Measurements from ENCODE around the gene ELL2.
"Not testable (repeated sequence)": the region's sequence is repeated elsewhere in the genome, so short reads cannot be mapped to it uniquely, and the experiment has no call there.

ELL2 gene

DNA sequence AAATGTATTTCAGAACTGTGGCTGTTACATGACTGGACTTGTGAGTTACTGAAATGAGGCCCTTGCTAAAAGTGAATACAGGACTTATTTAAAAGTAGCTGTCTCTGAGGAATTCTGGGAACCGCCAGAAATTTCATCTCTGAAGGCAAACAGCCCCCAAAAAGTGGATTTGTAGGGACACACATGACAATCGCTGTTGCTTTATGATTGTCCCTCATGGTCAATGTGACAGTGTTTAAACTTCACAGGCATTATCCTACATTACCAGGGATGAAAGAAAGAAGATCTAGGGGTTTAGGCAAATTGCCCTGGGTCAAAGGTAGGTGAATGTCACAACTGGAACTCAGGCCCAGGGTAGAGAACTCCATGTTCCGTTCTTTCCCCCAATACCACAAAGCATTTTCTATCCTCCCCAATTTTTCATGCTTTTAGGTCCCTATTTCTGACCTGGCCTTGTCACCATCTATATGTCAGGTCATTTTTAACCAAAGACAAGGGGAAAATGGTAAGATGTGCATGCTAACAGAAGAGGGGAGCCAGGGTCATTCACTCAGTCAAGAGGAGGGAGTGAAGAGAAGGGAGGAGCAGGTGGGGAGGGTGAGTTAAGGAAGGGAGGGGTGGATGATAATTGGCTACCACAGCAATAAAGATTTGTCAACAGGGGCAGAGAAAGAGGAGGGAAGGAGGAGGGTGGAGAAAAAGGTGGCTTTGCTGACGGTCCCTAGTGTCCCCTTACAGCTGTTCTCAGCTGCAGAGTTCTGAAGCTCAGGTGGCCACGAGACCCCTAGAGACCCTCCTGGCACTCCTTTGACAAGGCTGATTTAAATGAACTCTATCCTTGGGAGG, 81.3 kb downstream of the ELL2 start:
- no peak for DNase-seq (ENCODE audit: low read depth)

DNA sequence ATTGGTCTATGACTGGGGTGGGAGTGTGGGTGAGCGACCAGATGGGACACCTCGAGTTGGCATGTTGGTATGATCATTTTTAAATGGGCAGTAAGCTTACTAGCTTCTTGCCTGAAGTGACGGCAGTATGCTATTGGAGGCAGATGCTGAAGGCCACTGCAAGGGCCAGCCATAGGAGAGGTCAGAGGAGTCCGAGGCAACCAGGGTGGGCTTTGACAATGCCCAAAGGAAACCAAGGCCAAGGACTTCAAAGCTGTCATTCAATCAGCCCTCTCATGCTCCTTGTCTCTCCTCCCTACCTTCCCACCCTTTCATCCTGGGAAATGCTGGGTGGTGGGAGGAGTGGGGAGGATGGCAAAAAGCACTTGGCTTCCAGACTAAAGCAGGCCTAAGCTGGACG, 82.0 kb downstream of the ELL2 start:
- no peak for DNase-seq (ENCODE audit: low read depth)

DNA sequence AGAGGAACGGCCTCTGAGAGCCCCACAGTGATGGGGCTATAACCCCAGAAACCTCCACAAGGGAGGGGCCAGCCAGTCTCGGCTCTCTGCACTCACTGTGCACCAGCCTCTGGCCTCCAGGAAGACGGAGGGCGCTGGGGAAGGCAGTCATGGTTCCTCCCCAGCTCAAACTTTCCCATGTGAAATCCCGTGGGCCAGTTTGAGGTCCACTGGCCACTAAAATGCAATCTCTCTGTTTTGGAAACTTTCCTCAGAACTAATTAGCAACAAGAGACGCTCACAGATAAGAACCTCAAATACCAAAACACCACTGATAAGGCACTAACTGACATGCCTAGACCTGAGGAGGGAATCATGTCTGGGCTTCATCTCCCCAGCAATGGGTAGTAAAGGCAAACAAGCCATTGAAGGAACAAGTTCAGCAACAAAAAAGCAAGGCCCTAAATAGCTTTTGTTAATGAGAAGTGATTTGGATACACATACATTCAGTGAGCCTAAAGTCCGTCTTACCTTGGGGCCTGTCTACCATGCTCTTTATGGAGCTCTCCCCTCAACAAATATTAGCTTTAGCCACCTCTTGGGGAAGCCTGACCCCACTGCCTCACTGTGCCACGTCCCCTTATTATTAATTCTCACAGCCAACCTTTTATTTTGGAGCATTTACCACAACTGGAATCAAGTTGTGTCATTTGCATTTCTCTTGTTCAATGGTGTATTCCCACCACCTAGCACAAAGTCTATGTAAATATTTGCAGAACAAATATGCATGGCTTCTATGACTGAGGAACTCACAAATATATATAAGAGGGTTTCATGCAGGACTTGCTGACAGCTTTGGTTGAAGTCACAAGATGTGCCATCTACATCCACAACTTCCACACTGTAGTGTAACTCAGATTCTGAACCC, 83.0 kb downstream of the ELL2 start:
- DNase-seq (ENCODE audit: low read depth) = no peak

DNA sequence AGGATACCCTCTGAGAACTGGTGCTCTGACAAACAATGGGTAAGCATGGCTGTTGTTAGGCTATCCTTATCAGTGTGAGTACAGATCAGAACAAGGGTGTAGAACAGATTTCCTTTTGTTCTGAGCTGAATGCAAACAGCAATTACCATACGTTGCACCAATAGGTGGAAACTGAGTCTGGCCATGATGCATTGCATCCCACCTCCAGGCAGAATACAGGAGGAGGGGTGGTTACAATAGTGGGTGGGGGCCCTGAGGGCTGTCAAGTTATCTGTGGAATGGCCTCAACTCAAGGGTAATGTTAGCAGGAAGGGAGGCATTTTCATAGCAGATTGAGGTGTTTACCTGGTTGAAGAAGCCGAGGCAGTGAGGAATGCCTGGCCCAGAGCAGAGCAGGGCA, 84.9 kb downstream of the ELL2 start:
- no peak for DNase-seq (ENCODE audit: low read depth)

DNA sequence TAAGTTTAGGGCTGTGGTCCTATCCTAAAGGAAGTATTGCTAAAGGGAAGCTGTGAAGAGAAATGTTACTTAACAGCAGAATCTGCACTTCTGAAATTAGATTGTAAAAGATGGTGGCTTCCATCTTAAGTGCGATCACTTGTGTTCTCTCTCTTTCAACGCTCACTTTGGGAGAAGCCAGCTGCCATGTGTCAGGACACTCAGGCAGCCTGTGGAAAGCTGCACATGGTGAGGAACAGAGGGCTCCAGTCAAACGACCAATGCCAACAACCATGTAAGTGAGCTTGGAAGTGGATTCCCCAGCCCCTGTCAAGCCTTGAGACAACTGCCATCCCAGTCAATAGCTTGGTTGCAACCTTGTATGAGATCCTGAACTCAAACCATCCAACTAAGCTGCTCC, 87.4 kb downstream of the ELL2 start:
- DNase-seq (ENCODE audit: low read depth) = no peak

DNA sequence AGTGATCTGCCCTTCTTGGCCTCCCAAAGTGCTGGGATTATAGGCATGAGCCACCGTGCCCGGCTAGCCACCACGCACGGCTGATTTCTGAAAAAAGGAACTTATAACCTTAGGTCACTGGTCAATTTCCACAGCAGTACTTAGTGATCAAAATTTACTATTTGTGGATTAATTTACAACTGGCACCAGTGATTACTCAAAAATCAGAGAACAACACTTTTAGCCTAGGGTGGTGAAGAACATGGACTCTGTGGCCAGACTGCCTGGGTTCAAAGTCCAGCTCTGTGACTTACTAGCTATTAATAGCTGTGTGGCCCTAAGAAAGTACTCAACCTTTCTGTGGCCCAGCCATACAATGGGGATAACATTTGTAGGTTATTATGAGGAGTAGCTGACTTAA, 88.3 kb downstream of the ELL2 start:
- DNase-seq (ENCODE audit: low read depth) = no peak

DNA sequence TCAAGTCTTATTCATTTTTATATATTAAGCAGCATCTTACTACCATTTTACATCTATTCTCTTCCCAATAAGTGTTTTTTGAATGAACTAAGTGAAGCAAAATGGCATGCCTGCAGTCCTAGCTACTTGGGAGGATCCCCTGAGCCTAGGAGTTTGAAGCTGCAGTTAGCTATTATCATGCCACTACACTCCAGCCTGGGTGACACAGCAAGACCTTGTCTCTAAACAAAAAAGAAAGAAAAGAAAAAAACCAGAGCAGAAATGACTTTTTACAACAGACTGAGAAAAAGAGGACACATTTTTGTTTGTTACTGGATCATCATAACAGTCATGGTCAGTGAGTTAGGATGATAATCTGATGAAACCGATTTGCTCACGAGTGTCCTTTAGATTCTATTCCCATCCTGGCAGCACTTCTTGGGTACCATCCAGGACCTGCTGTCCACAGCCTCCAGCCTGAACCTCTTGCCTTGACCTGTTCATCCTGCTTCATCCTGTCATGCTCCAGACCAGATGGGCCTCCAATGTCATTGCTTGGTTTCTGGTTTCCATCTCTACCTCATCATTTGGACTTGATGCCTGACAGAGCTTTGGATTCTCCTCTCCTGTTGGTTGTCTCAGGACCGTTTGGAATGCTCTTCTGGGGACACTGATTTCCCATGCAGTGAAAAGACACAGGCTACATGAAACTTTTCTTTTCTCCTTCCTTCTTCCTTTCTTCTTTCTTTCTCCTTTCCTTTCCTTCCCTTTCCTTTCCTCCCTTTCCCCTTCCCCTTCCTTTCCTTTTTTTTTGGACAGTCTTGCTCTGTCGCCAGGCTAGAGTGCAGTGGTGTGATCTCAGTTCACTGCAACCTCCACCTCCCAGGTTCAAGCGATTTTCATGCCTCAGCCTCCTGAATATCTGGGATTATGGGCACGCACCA, 89.0 kb downstream of the ELL2 start:
- DNase-seq (ENCODE audit: low read depth) = no peak

DNA sequence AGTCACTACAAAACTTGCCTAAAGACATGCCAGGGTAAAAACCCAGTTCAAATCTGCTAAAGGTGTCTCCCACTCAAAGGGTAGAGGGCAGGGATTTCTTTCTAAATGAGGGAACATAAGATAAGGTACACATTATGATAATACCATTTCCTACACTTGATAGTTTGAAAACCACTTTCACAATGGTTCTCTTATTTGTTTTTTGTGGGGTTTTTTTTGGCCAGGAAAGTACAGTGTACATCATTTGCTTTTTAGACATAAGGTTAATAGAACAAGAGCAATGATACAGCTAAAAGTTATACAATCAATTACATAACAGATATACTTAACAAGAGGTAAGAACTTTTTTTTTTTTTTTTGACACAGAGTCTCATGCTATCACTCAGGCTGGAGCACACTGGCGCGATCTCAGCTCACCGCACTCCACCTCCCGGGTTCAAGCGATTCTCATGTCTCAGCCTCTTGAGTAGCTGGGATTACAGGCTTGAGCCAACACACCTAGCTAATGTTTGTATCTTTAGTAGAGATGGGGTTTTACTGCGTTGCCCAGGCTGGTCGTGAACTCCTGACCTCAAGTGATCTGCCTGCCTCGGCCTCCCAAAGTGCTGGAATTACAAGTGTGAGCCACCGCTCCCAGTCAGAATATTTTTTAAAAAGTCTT, 90.4 kb downstream of the ELL2 start:
- DNase-seq (ENCODE audit: low read depth) = no peak

DNA sequence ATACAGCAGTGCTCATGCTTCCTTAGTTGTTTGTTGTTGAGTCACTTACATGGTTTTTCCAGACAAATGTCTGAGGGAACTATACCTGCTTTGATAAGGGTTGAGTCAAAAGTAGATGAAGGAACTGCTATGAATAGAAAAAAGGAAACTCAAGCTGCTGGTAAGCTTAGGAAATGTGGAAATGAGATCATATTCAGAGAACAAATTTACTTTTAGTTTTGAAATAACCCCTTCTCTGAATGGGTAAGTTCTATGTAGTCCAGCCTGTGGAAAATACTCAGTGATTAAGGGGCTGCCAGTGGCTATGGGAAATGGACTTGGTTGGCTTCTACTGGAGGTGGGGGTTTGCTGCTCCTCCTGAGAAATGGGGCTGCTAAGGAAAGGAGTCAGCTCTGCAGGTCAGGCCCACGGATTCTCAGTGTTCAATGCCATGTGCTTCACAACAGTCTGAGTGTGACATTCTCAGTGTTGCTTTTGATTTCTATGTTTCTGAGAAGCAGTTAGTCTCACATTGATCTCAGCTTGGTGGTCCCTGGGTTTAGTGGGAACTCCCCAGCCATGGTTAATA, 91.5 kb downstream of the ELL2 start:
- DNase-seq (ENCODE audit: low read depth) = no peak

DNA sequence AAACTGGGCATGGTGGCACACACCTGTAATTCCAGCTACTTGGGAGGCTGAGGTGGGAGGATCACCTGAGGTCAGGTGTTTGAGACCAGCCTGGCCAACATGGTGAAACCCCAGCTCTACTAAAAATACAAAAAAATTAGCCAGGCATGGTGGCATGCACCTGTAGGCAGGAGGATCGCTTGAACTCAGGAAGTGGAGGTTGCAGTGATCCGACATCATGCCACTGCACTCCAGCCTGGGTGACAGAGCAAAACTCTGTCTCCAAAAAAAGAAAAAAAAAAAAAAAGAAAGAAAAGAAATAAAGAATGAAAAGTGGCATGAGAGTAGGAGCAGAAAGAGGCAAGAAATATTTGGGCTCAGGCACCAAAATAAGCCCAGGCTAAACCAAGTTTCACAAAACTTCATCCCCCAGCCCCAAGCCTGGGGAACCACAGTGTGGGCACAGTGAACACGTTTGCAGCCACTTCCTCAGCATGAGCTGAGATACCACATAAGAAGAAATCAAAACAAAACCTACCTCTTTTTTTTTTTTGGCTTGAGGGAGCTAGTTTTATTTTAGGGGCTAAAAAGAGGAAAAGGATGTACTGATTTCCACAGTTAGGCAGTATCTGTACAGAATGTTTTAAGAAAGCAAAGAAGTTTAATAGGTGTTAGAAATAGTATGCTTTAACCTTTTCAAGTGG, 92.3 kb downstream of the ELL2 start:
- not testable (repeated sequence) for DNase-seq (ENCODE audit: low read depth)

DNA sequence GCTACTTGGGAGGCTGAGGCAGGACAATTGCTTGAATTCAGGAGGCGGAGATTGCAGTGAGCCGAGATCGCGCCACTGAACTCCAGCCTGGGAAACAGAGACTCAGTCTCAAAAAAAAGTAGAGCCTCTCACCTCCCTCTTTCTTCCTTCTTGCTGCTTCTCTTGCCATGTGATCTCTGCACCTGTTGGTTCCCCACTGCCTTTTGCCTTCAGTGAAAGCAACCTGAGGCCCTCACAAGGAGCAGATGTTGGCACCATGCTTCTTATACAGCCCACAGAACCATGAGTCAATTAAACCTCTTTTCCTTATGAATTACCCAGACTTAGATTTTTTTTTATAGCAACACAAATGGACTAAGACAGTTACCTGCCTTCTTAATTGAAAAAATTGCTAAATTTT, 93.5 kb downstream of the ELL2 start:
- DNase-seq (ENCODE audit: low read depth) = no peak

DNA sequence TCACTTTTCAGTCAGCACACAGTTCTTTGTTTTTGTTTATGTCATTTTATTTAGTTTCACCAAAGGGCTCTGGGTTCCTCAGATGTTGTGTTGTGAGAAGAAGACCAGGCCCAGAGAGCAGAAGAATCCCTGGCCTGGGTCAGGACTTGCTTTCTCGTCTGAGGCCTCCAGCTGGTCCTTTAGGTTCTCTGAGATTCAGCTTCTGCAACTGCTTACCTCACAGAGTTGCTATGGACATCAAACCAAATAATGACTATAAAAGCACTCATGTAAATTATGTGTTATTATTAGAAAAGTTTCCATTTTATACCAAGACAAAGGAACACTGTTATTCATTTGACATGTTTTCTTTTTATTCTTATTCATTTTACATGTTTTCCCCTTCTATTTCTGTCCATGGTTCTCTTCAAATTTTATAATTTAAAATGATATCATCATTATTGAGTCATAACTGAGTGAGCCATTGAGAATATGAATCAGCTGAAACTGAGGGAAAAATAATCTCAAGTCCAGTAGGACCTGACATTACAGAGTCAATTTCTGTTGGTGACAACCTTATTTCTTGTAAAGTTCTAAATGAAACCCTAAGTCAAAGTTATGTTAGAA, 95.1 kb downstream of the ELL2 start:
- DNase-seq (ENCODE audit: low read depth) = no peak

DNA sequence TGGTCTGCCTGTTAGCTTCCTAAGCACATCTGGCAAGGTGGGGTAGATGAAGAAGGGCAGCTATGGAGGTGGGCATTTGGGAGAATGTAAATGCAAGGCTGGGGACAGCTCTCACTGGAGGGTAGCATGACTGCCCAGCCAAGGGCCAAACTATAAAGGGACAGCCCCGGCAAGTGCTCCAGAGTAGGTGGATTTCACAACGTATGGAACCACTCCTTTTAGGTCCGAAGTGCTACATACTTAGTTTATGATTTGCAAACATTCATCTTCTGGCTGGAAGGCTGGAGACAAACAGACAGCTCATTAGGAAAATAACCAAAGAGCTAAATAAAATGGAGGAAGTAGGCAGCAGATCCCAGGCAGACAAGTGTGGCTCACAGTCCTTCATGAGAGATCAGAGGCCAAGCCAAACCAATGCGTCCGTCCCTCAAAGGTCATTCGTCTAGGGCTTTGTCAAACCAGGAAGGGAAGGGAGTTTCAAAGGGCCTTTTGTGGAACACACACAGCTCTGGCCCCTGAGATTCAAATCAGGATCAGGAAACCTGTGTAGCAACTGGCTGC, 96.6 kb downstream of the ELL2 start:
- no peak for DNase-seq (ENCODE audit: low read depth)

DNA sequence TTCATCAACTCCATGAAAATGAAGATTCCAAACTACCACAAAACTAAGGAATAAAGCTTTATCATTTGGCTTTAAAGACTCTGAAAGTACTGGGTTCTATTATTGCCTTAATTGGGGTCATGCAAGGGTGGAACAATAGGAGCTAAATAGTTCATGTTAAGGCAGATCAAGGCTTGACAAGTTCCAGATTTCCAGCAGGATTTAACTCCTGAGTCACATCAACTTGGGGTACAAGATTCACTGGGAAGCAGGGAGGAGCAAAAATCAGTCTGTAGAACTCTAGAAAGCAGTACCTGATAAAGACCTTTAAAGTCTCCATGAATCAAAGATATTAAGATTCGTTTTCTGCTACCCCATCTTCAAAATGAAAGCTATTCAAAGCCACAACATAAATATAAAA, 97.2 kb downstream of the ELL2 start:
- no peak for DNase-seq (ENCODE audit: low read depth)

DNA sequence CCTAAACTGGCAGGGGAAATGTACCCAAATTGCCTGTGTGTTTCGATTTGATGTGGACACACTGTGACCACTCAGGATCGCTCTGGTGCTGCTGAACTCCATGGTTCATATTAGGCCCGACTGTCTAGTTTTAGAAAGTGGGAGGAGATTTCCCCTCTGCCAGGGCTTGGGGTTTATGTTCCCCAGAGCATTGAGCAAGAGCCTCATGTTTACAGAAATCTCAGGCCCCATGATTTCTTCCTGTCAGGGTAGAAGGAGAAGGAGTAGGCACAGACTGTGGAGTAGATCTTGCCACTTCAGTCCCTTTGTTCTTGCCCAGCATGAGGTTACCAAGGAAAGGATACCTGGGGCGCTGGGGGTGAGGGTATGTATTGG, 98.3 kb downstream of the ELL2 start:
- no peak for DNase-seq (ENCODE audit: low read depth)

DNA sequence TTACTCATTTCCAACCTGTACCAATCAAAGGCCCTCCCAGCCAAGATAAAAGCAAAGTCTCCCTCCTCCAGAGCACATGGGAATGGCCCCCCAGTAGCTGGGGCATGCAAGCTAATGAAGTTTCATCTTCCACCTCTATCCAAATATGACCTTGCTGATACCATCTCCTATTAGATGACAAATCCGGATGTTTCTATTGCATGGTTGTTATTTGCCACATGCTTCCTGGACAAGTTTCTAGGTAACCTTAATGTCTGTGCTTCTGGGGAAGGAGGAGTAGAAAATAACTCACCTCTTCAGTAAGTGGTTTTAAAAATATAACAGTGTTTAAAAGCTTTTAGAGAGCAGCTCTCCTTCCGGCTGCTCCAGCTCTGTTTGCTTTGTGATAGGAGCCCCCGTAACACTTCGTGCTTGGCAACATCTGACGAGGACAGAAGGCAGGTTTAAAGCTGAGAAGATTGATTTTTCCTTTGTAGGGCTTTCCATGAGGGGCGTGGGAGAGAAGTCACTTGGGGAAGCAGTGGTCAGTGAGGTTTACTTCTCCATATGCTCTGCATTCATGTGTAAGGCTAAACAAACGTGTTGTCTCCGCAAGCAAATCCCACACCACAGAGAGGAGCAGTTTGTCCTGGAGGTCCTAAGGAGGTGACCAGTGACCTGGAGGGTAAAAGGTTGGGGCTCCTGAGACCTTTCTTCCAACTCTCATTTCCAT, 98.8 kb downstream of the ELL2 start:
- DNase-seq (ENCODE audit: low read depth) = no peak

DNA sequence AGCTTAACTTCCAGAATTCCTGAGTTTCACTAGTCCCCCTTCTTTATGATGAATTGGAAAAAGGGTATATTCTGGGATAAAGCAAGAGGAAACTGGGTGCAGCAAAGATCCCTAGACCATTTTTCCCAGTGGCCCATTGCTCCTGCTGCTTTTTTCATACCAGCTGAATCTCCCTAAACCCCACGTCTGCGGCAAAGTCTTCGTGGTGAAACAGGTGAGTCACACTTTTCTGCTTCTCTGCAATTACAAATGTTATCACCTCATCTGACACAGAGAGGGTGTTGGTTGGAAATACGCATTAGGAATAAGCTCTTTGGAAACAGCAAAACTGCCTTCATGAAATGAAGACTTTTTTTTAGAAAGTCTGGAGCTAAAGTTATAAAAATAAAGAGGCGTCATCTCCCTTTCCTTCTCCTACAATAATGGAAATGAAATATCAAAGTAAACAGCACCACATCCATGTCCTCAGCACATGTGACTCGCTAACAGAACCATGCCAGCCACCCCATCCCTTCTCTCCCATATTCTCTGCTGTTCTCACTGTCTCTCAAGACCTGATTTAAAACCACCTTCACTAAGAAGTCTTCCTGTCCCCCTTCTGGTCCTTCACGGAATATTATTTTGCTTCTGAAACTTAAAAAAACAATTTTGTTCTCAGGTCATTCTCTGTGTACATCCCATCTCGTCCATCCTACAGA, 99.6 kb downstream of the ELL2 start:
- no peak for DNase-seq (ENCODE audit: low read depth)

DNA sequence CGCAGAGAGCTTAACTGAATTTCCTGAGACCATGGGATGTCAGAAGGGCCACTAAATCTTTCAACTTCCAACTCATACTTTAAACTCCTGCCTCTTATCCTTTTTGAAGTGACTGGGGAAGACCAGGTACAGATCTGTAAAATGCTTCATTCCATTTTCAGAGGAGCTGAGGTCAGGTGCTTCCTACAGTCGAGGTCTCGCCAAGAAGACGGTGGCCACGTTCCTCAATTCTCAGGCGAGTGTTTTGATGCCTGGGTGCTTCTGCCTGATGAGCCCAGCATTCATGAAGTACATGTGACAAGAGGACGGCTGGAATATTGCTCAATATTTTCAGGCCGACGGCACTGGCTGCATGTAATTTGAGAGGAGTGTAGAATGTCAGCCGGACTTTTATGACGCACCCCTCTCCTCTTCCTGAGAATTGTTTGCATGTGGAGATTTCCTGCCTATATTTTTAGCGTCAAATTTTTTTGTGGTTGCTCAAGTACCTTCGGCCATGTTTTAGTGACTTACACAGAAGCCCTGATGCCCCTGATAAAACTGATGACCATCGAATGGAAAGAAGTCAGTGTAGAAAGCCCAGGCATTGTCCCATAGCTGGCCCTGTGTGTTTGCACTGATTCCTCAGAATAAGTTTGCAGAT, 100.3 kb downstream of the ELL2 start:
- DNase-seq (ENCODE audit: low read depth) = peak; percentile 96

Measured in HS-5 (cell line).